ENCODE results near the gene NAA60. TPM values are rescaled to one million over a fixed set of nuclear protein-coding genes. Genes with fewer than 3 reads are reported as not detected.

Gene NAA60
- total and polyA plus RNA-seq, 2 experiments from 2014 or later, result 32.4 to 36.5 TPM

- peaks cover 30% of the 10 kb centered on the region for H4K20me1 ChIP-seq (replicated peaks; ENCODE audit: insufficient read depth)
- H3K27me3 ChIP-seq (ENCODE audit: insufficient read depth), result no peaks in the 10 kb centered on the region
- H3K36me3 ChIP-seq (ENCODE audit: insufficient read depth), result no peaks in the 10 kb centered on the region
- Mint-ChIP-seq H3K27ac (peak overlapping the region; percentile 95), H3K9me3 (no peaks in the 10 kb centered on the region), H3K27me3 (ENCODE audit: insufficient read depth, low read depth, poor library complexity) (peaks cover 17% of the 10 kb centered on the region), H3K4me3 (peak overlapping the region; percentile 82), H3K4me1 (peaks cover 34% of the 10 kb centered on the region), H3K36me3 (ENCODE audit: low read depth) (no peaks in the 10 kb centered on the region)
- H3K4me2 ChIP-seq, result peak overlapping the region; percentile 83
- H2AFZ ChIP-seq, result peak overlapping the region; percentile 66; the same call in 1 of the 2 replicates
- peaks cover 41% of the 10 kb centered on the region for H3K4me1 ChIP-seq (ENCODE audit: insufficient read depth)
- peak; percentile 94 for DNase-seq (ENCODE audit: low spot score)
- no peaks in the 10 kb centered on the region for H3K9me2 ChIP-seq (ENCODE audit: insufficient read depth)
- H3K79me2 ChIP-seq (replicated peaks; ENCODE audit: insufficient read depth), result peaks cover 39% of the 10 kb centered on the region
- H3K4me3 ChIP-seq, result peak overlapping the region; percentile 89
- ATAC-seq, result peak; percentile 87
- H3K27ac ChIP-seq (ENCODE audit: low read depth), result peak overlapping the region; percentile 95
- peaks cover 11% of the 10 kb centered on the region for H3F3A ChIP-seq (replicated peaks; ENCODE audit: low read depth)
- TF ChIP-seq, protein P1, sequence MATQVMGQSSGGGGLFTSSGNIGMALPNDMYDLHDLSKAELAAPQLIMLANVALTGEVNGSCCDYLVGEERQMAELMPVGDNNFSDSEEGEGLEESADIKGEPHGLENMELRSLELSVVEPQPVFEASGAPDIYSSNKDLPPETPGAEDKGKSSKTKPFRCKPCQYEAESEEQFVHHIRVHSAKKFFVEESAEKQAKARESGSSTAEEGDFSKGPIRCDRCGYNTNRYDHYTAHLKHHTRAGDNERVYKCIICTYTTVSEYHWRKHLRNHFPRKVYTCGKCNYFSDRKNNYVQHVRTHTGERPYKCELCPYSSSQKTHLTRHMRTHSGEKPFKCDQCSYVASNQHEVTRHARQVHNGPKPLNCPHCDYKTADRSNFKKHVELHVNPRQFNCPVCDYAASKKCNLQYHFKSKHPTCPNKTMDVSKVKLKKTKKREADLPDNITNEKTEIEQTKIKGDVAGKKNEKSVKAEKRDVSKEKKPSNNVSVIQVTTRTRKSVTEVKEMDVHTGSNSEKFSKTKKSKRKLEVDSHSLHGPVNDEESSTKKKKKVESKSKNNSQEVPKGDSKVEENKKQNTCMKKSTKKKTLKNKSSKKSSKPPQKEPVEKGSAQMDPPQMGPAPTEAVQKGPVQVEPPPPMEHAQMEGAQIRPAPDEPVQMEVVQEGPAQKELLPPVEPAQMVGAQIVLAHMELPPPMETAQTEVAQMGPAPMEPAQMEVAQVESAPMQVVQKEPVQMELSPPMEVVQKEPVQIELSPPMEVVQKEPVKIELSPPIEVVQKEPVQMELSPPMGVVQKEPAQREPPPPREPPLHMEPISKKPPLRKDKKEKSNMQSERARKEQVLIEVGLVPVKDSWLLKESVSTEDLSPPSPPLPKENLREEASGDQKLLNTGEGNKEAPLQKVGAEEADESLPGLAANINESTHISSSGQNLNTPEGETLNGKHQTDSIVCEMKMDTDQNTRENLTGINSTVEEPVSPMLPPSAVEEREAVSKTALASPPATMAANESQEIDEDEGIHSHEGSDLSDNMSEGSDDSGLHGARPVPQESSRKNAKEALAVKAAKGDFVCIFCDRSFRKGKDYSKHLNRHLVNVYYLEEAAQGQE (IDR thresholded peaks at IDR 0.05; ENCODE audit: unreplicated experiment), result peak; percentile 12
- peak; percentile 59 for TF ChIP-seq CREB1 (CRISPR knock-in tag; IDR thresholded peaks at IDR 0.05; ENCODE audit: low read depth)
- peak; percentile 70 for TF ChIP-seq POLR2AphosphoS5 (IDR thresholded peaks at IDR 0.05; ENCODE audit: low read depth)
- TF ChIP-seq, protein P2, sequence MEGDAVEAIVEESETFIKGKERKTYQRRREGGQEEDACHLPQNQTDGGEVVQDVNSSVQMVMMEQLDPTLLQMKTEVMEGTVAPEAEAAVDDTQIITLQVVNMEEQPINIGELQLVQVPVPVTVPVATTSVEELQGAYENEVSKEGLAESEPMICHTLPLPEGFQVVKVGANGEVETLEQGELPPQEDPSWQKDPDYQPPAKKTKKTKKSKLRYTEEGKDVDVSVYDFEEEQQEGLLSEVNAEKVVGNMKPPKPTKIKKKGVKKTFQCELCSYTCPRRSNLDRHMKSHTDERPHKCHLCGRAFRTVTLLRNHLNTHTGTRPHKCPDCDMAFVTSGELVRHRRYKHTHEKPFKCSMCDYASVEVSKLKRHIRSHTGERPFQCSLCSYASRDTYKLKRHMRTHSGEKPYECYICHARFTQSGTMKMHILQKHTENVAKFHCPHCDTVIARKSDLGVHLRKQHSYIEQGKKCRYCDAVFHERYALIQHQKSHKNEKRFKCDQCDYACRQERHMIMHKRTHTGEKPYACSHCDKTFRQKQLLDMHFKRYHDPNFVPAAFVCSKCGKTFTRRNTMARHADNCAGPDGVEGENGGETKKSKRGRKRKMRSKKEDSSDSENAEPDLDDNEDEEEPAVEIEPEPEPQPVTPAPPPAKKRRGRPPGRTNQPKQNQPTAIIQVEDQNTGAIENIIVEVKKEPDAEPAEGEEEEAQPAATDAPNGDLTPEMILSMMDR (conservative IDR thresholded peaks at IDR 0.05; ENCODE audit: low read depth in 2 of 2), result peak in 1 of 2 experiments; percentile 37; a peak in 2 of 4 replicates
- no peak for TF ChIP-seq JUNB (IDR thresholded peaks at IDR 0.05; ENCODE audit: unreplicated experiment)
Measured at GRCh38 chr16:3457434-3458252, 14.2 kb downstream of the NAA60 start.

GRCh38 chr16:3458278-3458851 lies 14.9 kb downstream of the NAA60 start:
- ATAC-seq, result peak; percentile 13
- peaks cover 34% of the 10 kb centered on the region for H3K4me1 Mint-ChIP-seq
- peaks cover 46% of the 10 kb centered on the region for H3K79me2 ChIP-seq (replicated peaks; ENCODE audit: insufficient read depth)
- H3K9me2 ChIP-seq (ENCODE audit: insufficient read depth), result no peaks in the 10 kb centered on the region
- peaks cover 41% of the 10 kb centered on the region for H3K4me1 ChIP-seq (ENCODE audit: insufficient read depth)
- peak overlapping the region; percentile 83 for H3K4me2 ChIP-seq
- H3K4me3 ChIP-seq, result peak overlapping the region; percentile 89
- H3K27me3 ChIP-seq (ENCODE audit: insufficient read depth), result no peaks in the 10 kb centered on the region
- peak overlapping the region; percentile 93 for H3K27ac Mint-ChIP-seq
- DNase-seq (ENCODE audit: low spot score), result peak; percentile 79
- peak overlapping the region; percentile 92 for H3K27ac ChIP-seq (ENCODE audit: low read depth)
- H3K36me3 Mint-ChIP-seq (ENCODE audit: low read depth), result no peaks in the 10 kb centered on the region
- H3K9me3 Mint-ChIP-seq, result no peaks in the 10 kb centered on the region
- H3F3A ChIP-seq (replicated peaks; ENCODE audit: low read depth), result peaks cover 11% of the 10 kb centered on the region
- H2AFZ ChIP-seq, result no peak overlapping the region
- H3K4me3 Mint-ChIP-seq, result peak overlapping the region; percentile 93
- H4K20me1 ChIP-seq (replicated peaks; ENCODE audit: insufficient read depth), result peaks cover 30% of the 10 kb centered on the region
- H3K27me3 Mint-ChIP-seq (ENCODE audit: insufficient read depth, low read depth, poor library complexity), result peaks cover 17% of the 10 kb centered on the region
- H3K36me3 ChIP-seq (ENCODE audit: insufficient read depth), result no peaks in the 10 kb centered on the region
- no peak for TF ChIP-seq EZH2phosphoT487 (IDR thresholded peaks at IDR 0.05; ENCODE audit: unreplicated experiment)
- TF ChIP-seq EZH2 (IDR thresholded peaks at IDR 0.05; ENCODE audit: low read depth, unreplicated experiment), result no peak
- no peak for TF ChIP-seq JUNB (IDR thresholded peaks at IDR 0.05; ENCODE audit: unreplicated experiment)
- TF ChIP-seq, protein P1 (IDR thresholded peaks at IDR 0.05; ENCODE audit: unreplicated experiment), result no peak
- no peak for TF ChIP-seq POLR2AphosphoS5 (IDR thresholded peaks at IDR 0.05; ENCODE audit: low read depth)
- TF ChIP-seq, protein P2 (conservative IDR thresholded peaks at IDR 0.05; ENCODE audit: low read depth in 2 of 2), result no peak
- no peak for TF ChIP-seq STAT1 (IDR thresholded peaks at IDR 0.05; ENCODE audit: unreplicated experiment)
- TF ChIP-seq ZNF114 (CRISPR knock-in tag; IDR thresholded peaks at IDR 0.05), result no peak

Measured in GM23338 (cell line).